B cell (primary cell): Measurements from ENCODE around the gene CST9L. TPM values are rescaled to one million over a fixed set of nuclear protein-coding genes. Genes with fewer than 3 reads are reported as not detected.

Experiments
- ATAC-seq: fragments of 200-7000 bp; cut with Tn5 transposase; one replicate; pipeline ENCODE4 v1.10.0; 2021; ENCODE audit warnings: low read depth, mild to moderate bottlenecking, moderate number of reproducible peaks, moderate library complexity
- CTCF ChIA-PET: fragments of 350-600 bp; sonication (Branson Sonifier 250); formaldehyde crosslinking; loops from one replicate; lab custom pipeline; 2021; ENCODE audit warnings: antibody characterized with exemption, inconsistent platforms; lab: Charles Lee
- POLR2A ChIA-PET: fragments of 350-600 bp; sonication (Branson Sonifier 250); formaldehyde crosslinking; loops from one replicate; lab custom pipeline; 2021; ENCODE audit warnings: antibody characterized with exemption; lab: Charles Lee
- DNase-seq: peaks from one replicate; pipeline ENCODE4 v3.0.0; 2013
- H2AFZ ChIP-seq: 2 replicates; pipeline ENCODE4 v1.6.1; 2012; ENCODE audit warnings: mild to moderate bottlenecking, low read depth, low read length; ENCODE audit not compliant: insufficient read depth, poor library complexity, severe bottlenecking
- H3K27ac ChIP-seq, 2 donors: 1 replicate in 1 of 2; 2 replicates in 1 of 2; pipeline ENCODE4 v1.5.1; 2012 to 2013; ENCODE audit warnings: low read length in 2 of 2, mild to moderate bottlenecking in 2 of 2, moderate library complexity in 1 of 2
- H3K27me3 ChIP-seq, 4 experiments: fragments of 200-600 bp in 1 of 4; sonication (generic) in 1 of 4; replicated peaks in 1 of 4; 1 replicate in 2 of 4; 2 replicates in 2 of 4; pipeline versions ENCODE4 v1.6.1 to v1.7.0; 2013 to 2016; ENCODE audit warnings: low read length in 3 of 4, mild to moderate bottlenecking in 2 of 4, mixed read lengths in 1 of 4, moderate library complexity in 1 of 4; ENCODE audit not compliant: insufficient read depth in 4 of 4, control insufficient read depth in 3 of 4; ENCODE audit errors: control extremely low read depth in 1 of 4
- H3K36me3 ChIP-seq, 2 experiments: replicated peaks in 1 of 2; 1 replicate in 1 of 2; 2 replicates in 1 of 2; pipeline versions ENCODE4 v1.6.1 to v1.7.1; 2013; ENCODE audit warnings: low read length in 1 of 2; ENCODE audit not compliant: insufficient read depth in 2 of 2, control insufficient read depth in 1 of 2; ENCODE audit errors: control extremely low read depth in 1 of 2, extremely low read depth in 1 of 2
- H3K4me1 ChIP-seq, 2 donors: fragments of 200-600 bp in 1 of 2; sonication (generic) in 1 of 2; 1 replicate in 1 of 2; 2 replicates in 1 of 2; pipeline versions ENCODE4 v1.5.1 to v1.6.1; 2013 to 2017; ENCODE audit warnings: low read length in 2 of 2; ENCODE audit not compliant: control insufficient read depth in 2 of 2, insufficient read depth in 2 of 2
- H3K4me2 ChIP-seq: replicated peaks from 2 replicates; pipeline ENCODE3; 2012; ENCODE audit warnings: mild to moderate bottlenecking, low read depth, low read length; ENCODE audit not compliant: poor library complexity, severe bottlenecking
- H3K4me3 ChIP-seq, 5 experiments: fragments of 200-600 bp in 1 of 5; sonication (generic) in 1 of 5; 1 replicate in 3 of 5; 2 replicates in 2 of 5; pipeline versions ENCODE4 v1.5.1 to v1.7.0; 2011 to 2016; ENCODE audit warnings: low read length in 4 of 5, mild to moderate bottlenecking in 4 of 5, low read depth in 2 of 5, control low read depth in 1 of 5, moderate library complexity in 1 of 5; ENCODE audit not compliant: insufficient read depth in 1 of 5; ENCODE audit errors: control extremely low read depth in 1 of 5, extremely low read depth in 1 of 5
- H3K79me2 ChIP-seq: fragments of 200-600 bp; sonication (generic); one replicate; pipeline ENCODE4 v1.6.0; 2016; ENCODE audit warnings: low read length; ENCODE audit not compliant: control insufficient read depth, insufficient read depth
- H3K9ac ChIP-seq: fragments of 200-600 bp; sonication (generic); 2 replicates; pipeline ENCODE4 v1.6.1; 2017; ENCODE audit warnings: mild to moderate bottlenecking, low read length, moderate library complexity
- H3K9me3 ChIP-seq, 3 donors: one replicate each; pipeline versions ENCODE4 v1.6.1 to v1.7.1; 2013; ENCODE audit warnings: low read length in 2 of 3; ENCODE audit not compliant: control insufficient read depth in 2 of 3, insufficient read depth in 1 of 3; ENCODE audit errors: control extremely low read depth in 1 of 3
- H4K20me1 ChIP-seq: 2 replicates; pipeline ENCODE4 v1.6.0; 2012; ENCODE audit warnings: mild to moderate bottlenecking, low read length; ENCODE audit not compliant: insufficient read depth, control insufficient read depth, poor library complexity, severe bottlenecking
- H3K27ac Mint-ChIP-seq: one replicate; pipeline ENCODE4 v1.8.0; 2021; ENCODE audit warnings: mixed read lengths
- H3K27me3 Mint-ChIP-seq: one replicate; pipeline ENCODE4 v1.8.0; 2021; ENCODE audit warnings: mixed read lengths
- H3K4me1 Mint-ChIP-seq: one replicate; pipeline ENCODE4 v1.8.0; 2021; ENCODE audit warnings: mixed read lengths
- H3K4me3 Mint-ChIP-seq: one replicate; pipeline ENCODE4 v1.8.0; 2021; ENCODE audit warnings: mixed read lengths
- H3K9me3 Mint-ChIP-seq: one replicate; pipeline ENCODE4 v1.8.0; 2022; ENCODE audit warnings: mixed read lengths; ENCODE audit not compliant: insufficient read depth
- EZH2 ChIP-seq: IDR thresholded peaks from 2 replicates; pipeline ENCODE4 v1.6.1; 2012; ENCODE audit warnings: borderline replicate concordance, low read depth, mild to moderate bottlenecking, moderate library complexity, low read length; ENCODE audit not compliant: insufficient read depth, poor library complexity, severe bottlenecking
- whole genome bisulfite sequencing: methylation state at CpG from one replicate; pipeline ENCODE4 v1.1.5; 2013; ENCODE audit warnings: missing lambda C conversion rate; ENCODE audit not compliant: insufficient coverage; 5-methylcytosine and 5-hydroxymethylcytosine counted together
- intact Hi-C: fragments of 100-400 bp; cut with micrococcal nuclease; formaldehyde crosslinking; loops from one replicate; pipeline ENCODE4 v1.10.0; 2022
- polyA plus RNA-seq: library from polyadenylated mRNA; depleted of rRNA; stranded (reverse); fragments of >200 nt; gene quantifications from 2 replicates; pipeline ENCODE4 v1.2.3, GENCODE V29; 2012
- total RNA-seq, 2 donors: library from RNA; stranded (reverse); fragments of 120-200 nt in 1 of 2; gene quantifications; 1 replicate in 1 of 2; 2 replicates in 1 of 2; pipeline versions ENCODE4 v1.2.3 to v1.2.4, GENCODE V29; 2013 to 2022
- TF ChIP-seq, protein P1 (sequence below): fragments of 200-600 bp; IDR thresholded peaks from one replicate; pipeline ENCODE4 v1.8.0; 2022; ENCODE audit warnings: antibody characterized with exemption, mild to moderate bottlenecking

The CST9L gene
- total and polyA plus RNA-seq, 2 donors (not counting 1 experiment from before 2014, with no cell fraction given), result not detected

DNA sequence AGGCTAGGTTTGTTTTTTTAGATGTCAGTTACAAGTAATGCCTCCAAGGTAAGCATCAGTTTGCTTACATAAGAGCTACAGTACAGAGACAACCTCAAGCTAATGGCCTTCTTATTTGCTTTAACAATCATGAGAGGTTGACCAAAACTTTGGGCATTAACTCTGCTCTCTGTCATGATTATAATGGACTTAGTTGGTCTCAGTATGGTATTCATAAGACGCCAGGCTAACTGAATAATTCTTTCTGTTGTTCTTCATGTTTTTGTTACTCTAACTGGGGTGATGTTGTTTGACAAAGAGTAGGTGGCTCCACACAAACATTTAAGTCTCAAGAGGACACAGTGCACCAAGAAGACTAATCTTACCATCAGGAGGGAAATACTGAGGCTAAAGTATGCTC is 27.7 kb upstream of the CST9L start:
- no peak overlapping the region for H3K4me3 Mint-ChIP-seq
- H3K27me3 Mint-ChIP-seq, result no peaks in the 10 kb centered on the region
- H3K36me3 ChIP-seq, result no peaks in the 10 kb centered on the region
- no peak overlapping the region for H3K27ac Mint-ChIP-seq
- H4K20me1 ChIP-seq, result no peaks in the 10 kb centered on the region
- H3K79me2 ChIP-seq, result no peaks in the 10 kb centered on the region
- no peak overlapping the region for H3K27ac ChIP-seq
- no peak for ATAC-seq
- no peak overlapping the region for H3K4me2 ChIP-seq
- H3K4me1 ChIP-seq, result no peaks in the 10 kb centered on the region
- intact Hi-C loops, result no loop called here
- H3K4me3 ChIP-seq, result no peak overlapping the region
- H3K9me3 ChIP-seq, result peaks cover 0 to 1% (median 0%) of the 10 kb centered on the region in 3 donors
- ChIA-PET CTCF (no interaction called here), POLR2A (no interaction called here)
- WGBS, result no CpG with 5 or more reads among the region's 1 CpG
- no peak overlapping the region for H3K9ac ChIP-seq
- no peaks in the 10 kb centered on the region for H3K27me3 ChIP-seq
- no peak for DNase-seq
- H3K9me3 Mint-ChIP-seq, result no peaks in the 10 kb centered on the region
- H3K4me1 Mint-ChIP-seq, result no peaks in the 10 kb centered on the region
- TF ChIP-seq EZH2, result no peak
- TF ChIP-seq, protein P1, sequence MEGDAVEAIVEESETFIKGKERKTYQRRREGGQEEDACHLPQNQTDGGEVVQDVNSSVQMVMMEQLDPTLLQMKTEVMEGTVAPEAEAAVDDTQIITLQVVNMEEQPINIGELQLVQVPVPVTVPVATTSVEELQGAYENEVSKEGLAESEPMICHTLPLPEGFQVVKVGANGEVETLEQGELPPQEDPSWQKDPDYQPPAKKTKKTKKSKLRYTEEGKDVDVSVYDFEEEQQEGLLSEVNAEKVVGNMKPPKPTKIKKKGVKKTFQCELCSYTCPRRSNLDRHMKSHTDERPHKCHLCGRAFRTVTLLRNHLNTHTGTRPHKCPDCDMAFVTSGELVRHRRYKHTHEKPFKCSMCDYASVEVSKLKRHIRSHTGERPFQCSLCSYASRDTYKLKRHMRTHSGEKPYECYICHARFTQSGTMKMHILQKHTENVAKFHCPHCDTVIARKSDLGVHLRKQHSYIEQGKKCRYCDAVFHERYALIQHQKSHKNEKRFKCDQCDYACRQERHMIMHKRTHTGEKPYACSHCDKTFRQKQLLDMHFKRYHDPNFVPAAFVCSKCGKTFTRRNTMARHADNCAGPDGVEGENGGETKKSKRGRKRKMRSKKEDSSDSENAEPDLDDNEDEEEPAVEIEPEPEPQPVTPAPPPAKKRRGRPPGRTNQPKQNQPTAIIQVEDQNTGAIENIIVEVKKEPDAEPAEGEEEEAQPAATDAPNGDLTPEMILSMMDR, result no peak
- H2AFZ ChIP-seq, result no peak overlapping the region

DNA sequence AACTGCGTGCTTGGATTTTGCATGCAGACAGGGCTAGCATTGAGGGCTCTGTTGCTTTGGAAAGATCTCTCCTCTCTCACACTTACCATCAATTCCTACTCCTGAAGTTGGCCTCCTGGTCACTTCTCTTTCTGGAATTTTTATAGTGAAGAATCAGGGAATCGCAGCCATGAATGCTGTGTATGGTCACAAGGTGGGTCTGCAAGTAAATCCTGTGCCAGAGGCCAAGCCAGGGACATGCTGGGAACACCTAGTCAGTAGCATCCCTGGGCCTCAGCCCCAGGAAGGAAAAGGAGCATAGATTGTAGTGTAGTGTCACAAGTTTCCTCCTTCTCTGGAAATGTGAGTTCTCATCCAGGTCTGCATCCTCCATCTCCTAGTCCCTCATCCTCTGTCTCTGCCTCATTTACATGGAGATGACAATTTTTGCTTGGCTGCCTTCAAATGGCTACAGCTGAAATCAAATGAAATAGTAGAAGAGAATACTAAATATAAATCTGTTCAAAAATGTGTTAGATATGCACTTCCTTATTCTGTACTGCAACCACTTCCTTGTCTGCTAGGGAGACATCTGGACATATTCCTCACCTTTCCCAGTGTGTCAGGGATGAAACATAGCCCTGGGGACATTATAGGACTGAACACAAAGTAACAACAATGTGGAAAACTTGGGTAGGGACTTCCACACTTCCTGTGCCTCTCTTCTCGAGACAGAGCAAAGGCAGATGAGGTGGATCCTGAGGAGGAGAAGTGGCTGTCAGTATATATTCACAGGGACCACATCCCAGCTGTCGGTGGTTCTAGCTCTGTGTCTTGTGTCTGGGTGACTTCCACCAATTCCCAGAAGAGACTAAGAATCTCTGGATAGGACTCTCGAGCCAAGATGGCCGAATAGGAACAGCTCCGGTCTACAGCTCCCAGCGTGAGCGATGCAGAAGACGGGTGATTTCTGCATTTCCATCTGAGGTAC is 20.4 kb upstream of the CST9L start:
- H3K27me3 ChIP-seq, result peaks cover 0 to 3% (median 0%) of the 10 kb centered on the region in 4 experiments
- H3K9me3 ChIP-seq, result no peaks in the 10 kb centered on the region
- peak overlapping the region; percentile 18 for H3K4me2 ChIP-seq
- no peak overlapping the region for H3K9ac ChIP-seq
- CTCF ChIA-PET, result no interaction called here
- Mint-ChIP-seq H3K4me1 (no peaks in the 10 kb centered on the region), H3K27ac (no peak overlapping the region), H3K9me3 (no peaks in the 10 kb centered on the region), H3K4me3 (no peak overlapping the region), H3K27me3 (peaks cover 9% of the 10 kb centered on the region)
- intact Hi-C loops, result no loop called here
- WGBS, result 78% methylated on average over 1 of the region's 10 CpGs
- no peak for TF ChIP-seq EZH2
- TF ChIP-seq, protein P1, result no peak
- ATAC-seq (no peak), DNase-seq (no peak)
- H3K36me3 ChIP-seq, result no peaks in the 10 kb centered on the region
- no peaks in the 10 kb centered on the region for H3K4me1 ChIP-seq
- H3K79me2 ChIP-seq, result no peaks in the 10 kb centered on the region
- POLR2A ChIA-PET, result no interaction called here
- peak overlapping the region in 2 of 5 experiments; percentile 7 to 9 for H3K4me3 ChIP-seq
- H3K27ac ChIP-seq, result no peak overlapping the region
- H2AFZ ChIP-seq, result no peak overlapping the region
- no peaks in the 10 kb centered on the region for H4K20me1 ChIP-seq
